Kidney (tissue), 14 donors: Measurements from ENCODE around the gene AHSP. TPM values are rescaled to one million over a fixed set of nuclear protein-coding genes. Genes with fewer than 3 reads are reported as not detected.

Source experiments
- DNase-seq, 5 donors: peaks; one replicate each; pipeline ENCODE4 v3.0.0-alpha.2; 2013 to 2020
- FAIRE-seq: peaks from 2 replicates; lab custom pipeline; 2012; peaks lifted over from hg19 to GRCh38; lab: Jason Lieb, UNC
- H3K27ac ChIP-seq, 2 donors: one replicate each; pipeline ENCODE4 v1.7.0; 2013; ENCODE audit warnings: low read depth in 2 of 2, low read length in 2 of 2, inconsistent platforms in 1 of 2
- H3K27me3 ChIP-seq: one replicate; pipeline ENCODE4 v1.7.1; 2013; ENCODE audit warnings: low read length, inconsistent platforms; ENCODE audit not compliant: control insufficient read depth, insufficient read depth
- H3K36me3 ChIP-seq, 3 donors: one replicate each; pipeline versions ENCODE4 v1.7.0 to v1.7.1; 2013; ENCODE audit warnings: low read length in 3 of 3, control low read depth in 1 of 3, inconsistent platforms in 1 of 3; ENCODE audit not compliant: insufficient read depth in 3 of 3, control insufficient read depth in 2 of 3
- H3K4me1 ChIP-seq, 3 donors: one replicate each; pipeline versions ENCODE4 v1.7.0 to v1.7.1; 2013; ENCODE audit warnings: low read length in 3 of 3, inconsistent platforms in 1 of 3, low read depth in 1 of 3; ENCODE audit not compliant: control insufficient read depth in 2 of 3, insufficient read depth in 2 of 3
- H3K4me3 ChIP-seq, 3 donors: one replicate each; pipeline versions ENCODE4 v1.7.0 to v1.8.1; 2013; ENCODE audit warnings: low read length in 3 of 3, control low read depth in 1 of 3, inconsistent platforms in 1 of 3
- H3K9ac ChIP-seq, 3 donors: one replicate each; pipeline versions ENCODE4 v1.7.0 to v1.7.1; 2013; ENCODE audit warnings: low read length in 3 of 3, control low read depth in 1 of 3, inconsistent platforms in 1 of 3
- H3K9me3 ChIP-seq, 3 donors: one replicate each; pipeline versions ENCODE4 v1.7.0 to v1.7.1; 2013; ENCODE audit warnings: low read length in 3 of 3, control low read depth in 1 of 3, inconsistent platforms in 1 of 3; ENCODE audit not compliant: control insufficient read depth in 2 of 3, insufficient read depth in 1 of 3
- intact Hi-C: fragments of 100-400 bp; cut with DNase I; formaldehyde crosslinking; loops from one replicate; pipeline ENCODE4 v1.11.1; 2022
- polyA plus RNA-seq: library from polyadenylated mRNA; stranded (reverse); fragments of 350-450 nt; fragmentation: Illumina TruSeq; extraction: RNeasy Lipid Tissue Mini Kit (QIAGEN cat#74804); gene quantifications from one replicate; pipeline ENCODE4 v1.2.3, GENCODE V29; 2014; ENCODE audit warnings: low read depth, low replicate concordance; ENCODE audit not compliant: insufficient read depth
- total RNA-seq: library from RNA; stranded (reverse); fragmentation: NEBNext Ultra II Directional; extraction: Animal tissue kit (Norgen Biotek cat#: 25700); gene quantifications from one replicate; pipeline ENCODE4 v1.2.1, GENCODE V29; 2021
- TF ChIP-seq, protein P1 (sequence below): IDR thresholded peaks from 3 replicates; pipeline ENCODE4 v1.5.1; 2012; ENCODE audit warnings: mild to moderate bottlenecking, moderate library complexity, borderline replicate concordance; ENCODE audit not compliant: insufficient read depth; ENCODE audit errors: extremely low read depth
- donor health status: control.
- donor health status: control.
- donor health status: control.
- donor health status: control.
- donor health status: control.
- donor health status: DM: yes; HTN: yes; CAD: no.
- donor health status: Normal renal cell carcinoma (clear cell type).

AHSP gene
- total and polyA plus RNA-seq, 2 donors from 2014 or later = not detected

DNA sequence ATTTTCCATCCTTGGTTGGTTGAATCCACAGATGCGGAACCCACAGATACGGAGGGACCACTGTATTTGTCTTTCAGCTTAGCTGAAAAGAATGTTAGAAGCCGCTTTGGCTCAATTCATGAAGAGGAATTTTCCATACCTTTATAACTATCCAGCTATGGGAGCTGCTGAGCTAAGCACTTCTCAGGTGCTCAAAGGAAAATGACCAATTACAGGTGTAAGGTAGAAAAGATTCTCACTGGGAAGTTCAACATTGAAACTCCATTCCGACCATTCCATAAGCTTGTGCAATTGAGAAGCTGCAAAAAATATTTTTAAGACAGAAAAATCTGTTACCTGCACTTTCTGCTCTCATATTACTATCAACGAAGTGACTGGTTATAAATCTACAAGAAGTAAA lies 2.7 kb downstream of the AHSP start:
- FAIRE-seq = no peak
- TF ChIP-seq, protein P1, sequence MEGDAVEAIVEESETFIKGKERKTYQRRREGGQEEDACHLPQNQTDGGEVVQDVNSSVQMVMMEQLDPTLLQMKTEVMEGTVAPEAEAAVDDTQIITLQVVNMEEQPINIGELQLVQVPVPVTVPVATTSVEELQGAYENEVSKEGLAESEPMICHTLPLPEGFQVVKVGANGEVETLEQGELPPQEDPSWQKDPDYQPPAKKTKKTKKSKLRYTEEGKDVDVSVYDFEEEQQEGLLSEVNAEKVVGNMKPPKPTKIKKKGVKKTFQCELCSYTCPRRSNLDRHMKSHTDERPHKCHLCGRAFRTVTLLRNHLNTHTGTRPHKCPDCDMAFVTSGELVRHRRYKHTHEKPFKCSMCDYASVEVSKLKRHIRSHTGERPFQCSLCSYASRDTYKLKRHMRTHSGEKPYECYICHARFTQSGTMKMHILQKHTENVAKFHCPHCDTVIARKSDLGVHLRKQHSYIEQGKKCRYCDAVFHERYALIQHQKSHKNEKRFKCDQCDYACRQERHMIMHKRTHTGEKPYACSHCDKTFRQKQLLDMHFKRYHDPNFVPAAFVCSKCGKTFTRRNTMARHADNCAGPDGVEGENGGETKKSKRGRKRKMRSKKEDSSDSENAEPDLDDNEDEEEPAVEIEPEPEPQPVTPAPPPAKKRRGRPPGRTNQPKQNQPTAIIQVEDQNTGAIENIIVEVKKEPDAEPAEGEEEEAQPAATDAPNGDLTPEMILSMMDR = no peak
- Histone ChIP-seq H3K27ac (no peak overlapping the region), H3K36me3 (no peaks in the 10 kb centered on the region), H3K27me3 (peaks cover 4% of the 10 kb centered on the region), H3K4me1 (peaks cover 0 to 2% (median 0%) of the 10 kb centered on the region in 3 donors), H3K9me3 (no peaks in the 10 kb centered on the region), H3K9ac (no peak overlapping the region), H3K4me3 (no peak overlapping the region)
- intact Hi-C loops = no loop called here
- DNase-seq = no peak

DNA sequence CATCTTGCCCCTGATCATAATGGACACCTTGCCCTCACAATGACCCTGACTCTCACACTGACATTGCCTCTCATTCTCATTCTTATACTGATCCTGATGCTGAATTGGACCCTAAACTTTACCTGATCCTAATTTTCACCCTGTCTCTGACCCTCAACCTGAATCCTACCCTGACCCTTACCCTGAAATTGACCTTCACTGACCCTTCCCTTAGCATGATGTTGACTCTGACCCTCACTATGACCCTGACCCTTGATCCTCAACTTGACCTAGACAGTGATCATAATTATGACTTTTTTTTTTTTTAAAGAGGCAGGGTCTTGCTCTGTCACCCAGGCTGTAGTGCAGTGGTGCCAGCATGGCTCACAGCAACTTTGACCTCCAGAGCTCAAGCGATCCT lies 3.4 kb downstream of the AHSP start:
- no peaks in the 10 kb centered on the region for H3K36me3 ChIP-seq
- H3K4me1 ChIP-seq = peaks cover 0 to 2% (median 0%) of the 10 kb centered on the region in 3 donors
- TF ChIP-seq, protein P1 = no peak
- H3K4me3 ChIP-seq = no peak overlapping the region
- H3K9ac ChIP-seq = no peak overlapping the region
- FAIRE-seq = no peak
- intact Hi-C loops = no loop called here
- DNase-seq = no peak
- no peaks in the 10 kb centered on the region for H3K9me3 ChIP-seq
- H3K27me3 ChIP-seq = peaks cover 4% of the 10 kb centered on the region
- no peak overlapping the region for H3K27ac ChIP-seq

DNA sequence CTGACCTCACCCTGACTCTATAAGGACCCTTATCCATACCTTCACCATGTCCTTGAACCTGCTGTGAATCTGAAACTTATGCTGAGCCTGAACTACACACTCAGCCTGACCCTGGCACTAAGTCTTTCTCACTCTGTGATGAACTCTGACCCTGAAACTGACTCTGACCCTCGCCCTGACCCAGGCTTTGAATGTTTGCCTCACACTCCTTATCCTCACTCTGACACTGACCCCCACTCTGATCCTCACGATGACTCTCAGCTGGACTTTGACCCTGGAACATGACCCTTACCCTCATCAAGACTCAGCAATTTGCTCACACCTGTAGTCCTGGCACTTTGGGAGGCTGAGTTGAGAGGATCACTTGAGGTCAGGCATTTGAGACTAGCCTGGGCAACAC lies 4.4 kb downstream of the AHSP start:
- Histone ChIP-seq H3K9ac (no peak overlapping the region), H3K4me1 (peaks cover 0 to 2% (median 0%) of the 10 kb centered on the region in 3 donors), H3K27me3 (peaks cover 4% of the 10 kb centered on the region), H3K27ac (no peak overlapping the region), H3K9me3 (no peaks in the 10 kb centered on the region), H3K4me3 (no peak overlapping the region), H3K36me3 (no peaks in the 10 kb centered on the region)
- TF ChIP-seq, protein P1 = no peak
- DNase-seq (no peak), FAIRE-seq (no peak)
- intact Hi-C loops = no loop called here

DNA sequence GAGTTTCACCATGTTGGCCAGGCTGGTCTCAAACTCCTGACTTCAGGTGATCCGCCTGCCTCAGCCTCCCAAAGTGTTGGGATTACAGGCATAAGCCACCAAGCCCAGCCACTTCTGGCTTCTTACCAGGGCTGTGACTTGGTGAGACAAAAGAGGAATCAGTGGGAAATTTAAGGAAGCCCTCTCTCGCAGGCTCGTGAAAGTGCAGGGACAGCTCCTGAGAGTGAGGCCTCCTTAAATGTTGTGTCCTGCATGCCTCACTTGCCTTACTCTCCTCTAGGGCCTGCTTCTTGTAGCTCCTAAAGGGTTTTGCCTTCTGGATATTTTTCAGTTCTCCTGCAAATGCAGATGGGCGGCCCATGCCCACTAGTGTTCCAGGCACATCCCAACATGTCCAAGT lies 5.2 kb downstream of the AHSP start:
- H3K9me3 ChIP-seq = no peaks in the 10 kb centered on the region
- H3K27me3 ChIP-seq = peaks cover 4% of the 10 kb centered on the region
- H3K36me3 ChIP-seq = no peaks in the 10 kb centered on the region
- no peak overlapping the region for H3K9ac ChIP-seq
- FAIRE-seq = no peak
- TF ChIP-seq, protein P1 = no peak
- H3K4me1 ChIP-seq = peaks cover 0 to 2% (median 0%) of the 10 kb centered on the region in 3 donors
- H3K27ac ChIP-seq = no peak overlapping the region
- no peak overlapping the region for H3K4me3 ChIP-seq
- intact Hi-C loops = no loop called here
- no peak for DNase-seq
